ENCODE data around the gene UQCRH. TPM values are rescaled to one million over a fixed set of nuclear protein-coding genes. Genes with fewer than 3 reads are reported as not detected.

Gene UQCRH
- total RNA-seq, 1 donor from 2014 or later, result 167 TPM

DNA sequence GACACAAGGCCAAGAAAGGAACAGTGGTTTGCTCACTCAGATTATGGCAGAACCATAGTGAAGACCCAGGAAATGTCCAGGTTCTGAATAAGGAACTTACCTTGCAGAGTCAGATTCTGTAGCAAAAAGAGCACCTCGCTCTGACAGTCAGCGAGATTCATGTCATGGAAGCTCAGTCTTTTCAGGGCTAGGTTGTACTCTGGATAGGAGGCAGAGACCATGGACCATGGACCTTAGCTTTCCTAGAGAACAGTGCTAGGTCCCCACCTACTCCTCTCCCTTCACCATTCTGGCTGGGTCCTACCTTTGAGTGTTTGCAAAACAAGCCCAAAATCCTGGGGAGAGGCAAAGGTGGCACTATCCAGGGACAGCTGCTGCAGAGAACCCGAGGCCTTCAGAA lies 23.4 kb upstream of the UQCRH start:
- Mint-ChIP-seq H3K27me3 (ENCODE audit: low read depth) (no peaks in the 10 kb centered on the region), H3K27ac (ENCODE audit: unreplicated experiment) (no peak overlapping the region), H3K4me1 (ENCODE audit: low read depth) (no peaks in the 10 kb centered on the region), H3K36me3 (ENCODE audit: low read depth) (peaks cover 34% of the 10 kb centered on the region), H3K4me3 (ENCODE audit: unreplicated experiment) (no peak overlapping the region), H3K9me3 (ENCODE audit: low read depth) (no peaks in the 10 kb centered on the region)
- no peak for DNase-seq (ENCODE audit: low spot score)
- TF ChIP-seq, protein P1, sequence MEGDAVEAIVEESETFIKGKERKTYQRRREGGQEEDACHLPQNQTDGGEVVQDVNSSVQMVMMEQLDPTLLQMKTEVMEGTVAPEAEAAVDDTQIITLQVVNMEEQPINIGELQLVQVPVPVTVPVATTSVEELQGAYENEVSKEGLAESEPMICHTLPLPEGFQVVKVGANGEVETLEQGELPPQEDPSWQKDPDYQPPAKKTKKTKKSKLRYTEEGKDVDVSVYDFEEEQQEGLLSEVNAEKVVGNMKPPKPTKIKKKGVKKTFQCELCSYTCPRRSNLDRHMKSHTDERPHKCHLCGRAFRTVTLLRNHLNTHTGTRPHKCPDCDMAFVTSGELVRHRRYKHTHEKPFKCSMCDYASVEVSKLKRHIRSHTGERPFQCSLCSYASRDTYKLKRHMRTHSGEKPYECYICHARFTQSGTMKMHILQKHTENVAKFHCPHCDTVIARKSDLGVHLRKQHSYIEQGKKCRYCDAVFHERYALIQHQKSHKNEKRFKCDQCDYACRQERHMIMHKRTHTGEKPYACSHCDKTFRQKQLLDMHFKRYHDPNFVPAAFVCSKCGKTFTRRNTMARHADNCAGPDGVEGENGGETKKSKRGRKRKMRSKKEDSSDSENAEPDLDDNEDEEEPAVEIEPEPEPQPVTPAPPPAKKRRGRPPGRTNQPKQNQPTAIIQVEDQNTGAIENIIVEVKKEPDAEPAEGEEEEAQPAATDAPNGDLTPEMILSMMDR (IDR thresholded peaks at IDR 0.05), result no peak

DNA sequence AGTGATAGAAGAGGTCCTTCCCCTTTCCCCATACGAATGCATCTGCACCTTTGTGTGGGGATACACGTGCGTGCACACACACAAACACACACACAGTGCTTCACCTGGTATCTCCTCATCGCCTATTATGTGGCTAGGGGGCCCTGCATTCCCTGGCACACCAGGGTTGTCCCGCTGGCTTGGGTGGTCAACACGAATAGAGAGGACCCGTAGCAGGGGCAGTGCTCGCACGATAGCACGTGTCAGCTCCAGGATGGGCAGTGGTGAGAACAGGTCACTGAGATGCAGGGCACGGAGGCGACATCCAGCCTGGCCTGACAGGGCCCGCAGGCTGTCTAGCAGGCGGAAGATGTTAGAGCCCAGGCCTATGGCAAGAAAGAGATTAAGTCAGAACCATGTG lies 22.5 kb upstream of the UQCRH start:
- Mint-ChIP-seq H3K9me3 (ENCODE audit: low read depth) (no peaks in the 10 kb centered on the region), H3K4me1 (ENCODE audit: low read depth) (no peaks in the 10 kb centered on the region), H3K36me3 (ENCODE audit: low read depth) (peaks cover 39% of the 10 kb centered on the region), H3K4me3 (ENCODE audit: unreplicated experiment) (no peak overlapping the region), H3K27me3 (ENCODE audit: low read depth) (no peaks in the 10 kb centered on the region), H3K27ac (ENCODE audit: unreplicated experiment) (no peak overlapping the region)
- DNase-seq (ENCODE audit: low spot score), result no peak
- TF ChIP-seq, protein P1 (IDR thresholded peaks at IDR 0.05), result no peak

DNA sequence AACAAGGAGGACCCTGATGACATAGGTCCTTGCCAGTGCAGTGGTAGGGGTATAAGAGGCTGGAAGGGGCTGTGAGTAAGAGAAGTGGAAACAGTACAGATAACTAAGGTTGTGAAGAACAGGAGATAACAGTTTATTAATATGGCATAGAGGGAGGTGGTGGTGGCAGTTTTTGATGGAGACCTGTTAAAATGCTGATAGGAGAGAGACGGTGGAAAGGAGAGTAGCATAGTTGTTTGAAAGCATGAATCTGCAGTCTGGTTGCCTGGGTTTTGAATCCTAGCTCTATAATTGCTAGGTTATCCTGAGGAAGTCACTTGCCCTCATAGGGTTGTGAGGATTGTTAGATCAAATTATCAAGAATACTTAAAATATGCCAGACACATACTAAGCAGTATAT lies 19.4 kb upstream of the UQCRH start:
- H3K27me3 Mint-ChIP-seq (ENCODE audit: low read depth), result no peaks in the 10 kb centered on the region
- no peak for DNase-seq (ENCODE audit: low spot score)
- peaks cover 47% of the 10 kb centered on the region for H3K36me3 Mint-ChIP-seq (ENCODE audit: low read depth)
- H3K4me1 Mint-ChIP-seq (ENCODE audit: low read depth), result peaks cover 9% of the 10 kb centered on the region
- no peak overlapping the region for H3K4me3 Mint-ChIP-seq (ENCODE audit: unreplicated experiment)
- TF ChIP-seq, protein P1 (IDR thresholded peaks at IDR 0.05), result no peak
- no peak overlapping the region for H3K27ac Mint-ChIP-seq (ENCODE audit: unreplicated experiment)
- no peaks in the 10 kb centered on the region for H3K9me3 Mint-ChIP-seq (ENCODE audit: low read depth)

DNA sequence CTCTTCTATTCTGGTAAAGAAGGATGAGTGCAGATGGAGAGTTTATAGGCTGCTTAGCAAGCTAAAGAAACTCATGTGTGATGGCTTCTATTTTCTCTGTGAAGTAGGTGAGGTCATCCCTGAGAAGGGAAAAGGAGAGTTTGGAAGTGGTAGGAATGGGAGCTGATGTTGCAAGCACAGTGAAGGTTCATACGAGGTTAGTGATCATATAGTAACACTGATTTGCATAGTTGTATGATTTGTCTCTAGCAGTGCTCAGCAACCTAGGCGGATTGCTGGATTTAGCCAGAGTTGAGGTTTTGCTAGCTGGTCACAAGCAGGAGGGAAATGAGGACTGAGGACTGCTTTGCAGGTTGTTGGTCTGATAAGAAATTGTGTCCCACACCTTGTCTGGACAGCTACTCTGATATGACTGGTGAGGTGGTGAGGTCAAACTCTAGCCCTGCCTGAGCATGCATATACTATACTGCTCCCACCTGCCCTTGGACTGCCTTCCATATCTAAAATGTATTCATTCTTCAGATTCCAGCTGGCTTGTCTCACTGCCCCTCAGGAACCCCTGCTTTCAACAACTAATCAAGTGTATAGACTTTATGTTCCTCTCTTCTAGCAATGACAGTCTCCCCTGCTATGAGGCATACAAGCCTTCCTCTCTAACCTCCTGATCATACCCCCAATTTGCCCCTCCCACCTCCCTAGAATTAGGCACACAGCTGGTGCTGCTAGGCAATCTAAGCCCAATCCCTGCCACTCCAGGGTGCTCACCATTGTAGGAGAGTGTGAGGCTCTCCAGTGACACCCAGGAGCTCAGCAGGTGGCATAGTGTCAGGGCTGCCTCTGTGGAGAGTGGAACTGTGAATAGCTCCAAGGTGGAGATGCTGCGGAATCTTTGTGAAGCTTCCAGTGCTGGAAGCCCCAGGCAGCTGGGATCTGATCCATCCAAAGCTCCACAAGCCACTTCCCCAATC lies 18.6 kb upstream of the UQCRH start:
- Mint-ChIP-seq H3K4me3 (ENCODE audit: unreplicated experiment) (no peak overlapping the region), H3K4me1 (ENCODE audit: low read depth) (peaks cover 15% of the 10 kb centered on the region), H3K27me3 (ENCODE audit: low read depth) (no peaks in the 10 kb centered on the region), H3K27ac (ENCODE audit: unreplicated experiment) (peak overlapping the region; percentile 56), H3K9me3 (ENCODE audit: low read depth) (no peaks in the 10 kb centered on the region), H3K36me3 (ENCODE audit: low read depth) (peaks cover 50% of the 10 kb centered on the region)
- TF ChIP-seq, protein P1 (IDR thresholded peaks at IDR 0.05), result no peak
- DNase-seq (ENCODE audit: low spot score), result no peak

DNA sequence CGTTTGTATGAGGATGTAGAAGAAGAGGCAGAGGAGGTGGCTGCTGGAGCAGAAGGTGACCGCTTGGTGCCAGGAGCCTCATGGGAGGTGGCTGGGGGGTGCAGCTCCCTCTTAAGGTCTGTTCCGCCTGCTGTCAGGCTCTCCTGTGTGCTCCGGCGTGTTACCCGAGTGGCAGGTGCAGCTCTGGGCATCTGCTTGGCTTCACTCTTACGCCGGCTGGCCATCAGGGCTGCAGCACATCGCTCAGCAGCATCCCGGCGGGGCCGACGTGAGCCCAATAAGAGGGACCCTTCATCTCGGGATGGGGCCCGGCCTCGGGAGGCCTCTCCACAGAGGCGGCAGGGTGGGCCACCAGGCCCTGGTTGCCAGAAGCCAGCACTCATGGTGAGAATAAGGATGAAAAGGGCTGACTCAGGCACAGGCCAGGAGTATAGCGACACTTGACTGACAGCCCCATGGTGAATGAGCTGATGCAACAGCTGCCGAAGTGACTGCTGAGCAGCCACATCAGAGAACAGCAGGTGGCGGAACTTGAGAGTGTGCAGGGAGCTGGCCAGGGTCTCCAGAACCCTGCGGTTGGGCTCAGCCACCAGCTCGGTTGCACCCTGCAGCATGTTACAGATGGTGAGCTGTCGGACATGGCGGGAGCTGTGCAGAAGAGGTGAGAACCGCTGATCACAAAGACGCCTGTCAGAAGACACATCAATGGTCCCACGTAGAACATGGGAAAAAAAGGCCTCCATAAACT lies 17.6 kb upstream of the UQCRH start:
- peak; percentile 85 for DNase-seq (ENCODE audit: low spot score)
- Mint-ChIP-seq H3K27me3 (ENCODE audit: low read depth) (no peaks in the 10 kb centered on the region), H3K27ac (ENCODE audit: unreplicated experiment) (peak overlapping the region; percentile 27), H3K4me3 (ENCODE audit: unreplicated experiment) (no peak overlapping the region), H3K36me3 (ENCODE audit: low read depth) (peaks cover 46% of the 10 kb centered on the region), H3K9me3 (ENCODE audit: low read depth) (no peaks in the 10 kb centered on the region), H3K4me1 (ENCODE audit: low read depth) (peaks cover 17% of the 10 kb centered on the region)
- TF ChIP-seq, protein P1 (IDR thresholded peaks at IDR 0.05), result no peak

Data from chondrocyte (in vitro differentiated cells).